22Rv1 (cell line): ENCODE measurements around the gene TRIM25.

Experiments
- H3K27ac ChIP-seq: fragments of 450-650 bp; 2 replicates; pipeline ENCODE4 v1.5.1; 2017
- CTCF ChIP-seq: fragments of 450-650 bp; IDR thresholded peaks from 2 replicates; pipeline ENCODE4 v1.5.1; 2017; ENCODE audit warnings: mild to moderate bottlenecking
- ZFX ChIP-seq: fragments of 450-650 bp; IDR thresholded peaks from 2 replicates; pipeline ENCODE4 v1.6.1; 2017; ENCODE audit warnings: antibody characterized with exemption, borderline replicate concordance

Gene TRIM25

GRCh38 chr17:56913867-56914580 is at the start of gene TRIM25:
TRIM25 (minus strand) TSS chr17:56914049; CDS start chr17:56913988, 61 bp downstream.
- peak within 1 kb of the TSS; percentile 59 for H3K27ac ChIP-seq
- TF ChIP-seq ZFX (no peak), CTCF (no peak)

- TF ChIP-seq CTCF (peak; percentile 97), ZFX (no peak)
- peak within 1 kb of the TSS; percentile 83 for H3K27ac ChIP-seq
Measured at GRCh38 chr17:56960596-56961538, 47.0 kb upstream of the TRIM25 start, which contains the start of gene COIL. COIL (minus strand) TSS chr17:56961050; CDS start chr17:56961019, 31 bp downstream.

- no peak for TF ChIP-seq ZFX
- no peak for TF ChIP-seq CTCF
- no peak overlapping the region for H3K27ac ChIP-seq
Measured at GRCh38 chr17:56956992-56957391, 43.1 kb upstream of the TRIM25 start.

- TF ChIP-seq ZFX (no peak), CTCF (no peak)
- H3K27ac ChIP-seq = no peak overlapping the region
Measured at GRCh38 chr17:56949595-56949994, 35.7 kb upstream of the TRIM25 start.

- no peak for TF ChIP-seq CTCF
- no peak for TF ChIP-seq ZFX
- H3K27ac ChIP-seq = no peak overlapping the region
Measured at GRCh38 chr17:56948491-56948890, 34.6 kb upstream of the TRIM25 start.

- TF ChIP-seq CTCF (no peak), ZFX (no peak)
- H3K27ac ChIP-seq = no peak overlapping the region
Measured at GRCh38 chr17:56947741-56948140, 33.9 kb upstream of the TRIM25 start.

- TF ChIP-seq ZFX = no peak
- TF ChIP-seq CTCF = no peak
- H3K27ac ChIP-seq = no peak overlapping the region
Measured at GRCh38 chr17:56945938-56946505, 32.2 kb upstream of the TRIM25 start.
